K562 (cell line): ENCODE data around the gene ELOVL7. TPM values are rescaled to one million over a fixed set of nuclear protein-coding genes. Genes with fewer than 3 reads are reported as not detected.
A peak's percentile ranks its signal among the peaks of the same experiment; 100 is the strongest.

Source experiments
- CEBPB ChIP-seq: fragments of 450-650 bp; IDR thresholded peaks from 2 replicates; pipeline ENCODE4 v1.6.1; 2016; ENCODE audit warnings: missing genetic modification characterization, missing compliant biosample characterization
- CTCFL ChIP-seq: IDR thresholded peaks from 2 replicates; pipeline ENCODE4 v1.6.1; 2011; ENCODE audit warnings: borderline replicate concordance, low read depth, mild to moderate bottlenecking, moderate library complexity, low read length; ENCODE audit not compliant: insufficient read depth, poor library complexity, severe bottlenecking
- FOXJ3 ChIP-seq: sonication (generic); formaldehyde crosslinking; IDR thresholded peaks from 2 replicates; pipeline ENCODE4 v1.4.0; 2020; ENCODE audit warnings: mild to moderate bottlenecking, missing genetic modification reagents
- GABPA ChIP-seq: fragments of 200-800 bp; sonication (Bioruptor generic); conservative IDR thresholded peaks from 2 replicates; pipeline ENCODE4 v1.6.1; 2016; ENCODE audit warnings: low read depth, missing genetic modification characterization, missing compliant biosample characterization
- GATAD2A ChIP-seq: fragments of 450-650 bp; IDR thresholded peaks from 2 replicates; pipeline ENCODE4 v1.6.1; 2017
- LEF1 ChIP-seq: fragments of 450-650 bp; IDR thresholded peaks from 2 replicates; pipeline ENCODE4 v1.6.1; 2016; ENCODE audit warnings: mild to moderate bottlenecking
- MYNN ChIP-seq, 2 experiments: sonication (generic); formaldehyde crosslinking in 1 of 2; IDR thresholded peaks; 2 replicates each; pipeline versions ENCODE4 v1.5.0 to v1.6.1; 2016 to 2020; ENCODE audit warnings: antibody characterized with exemption in 1 of 2, missing genetic modification reagents in 1 of 2
- NFYB ChIP-seq: IDR thresholded peaks from 2 replicates; pipeline ENCODE4 v1.6.1; 2011; ENCODE audit warnings: mild to moderate bottlenecking, moderate library complexity; ENCODE audit not compliant: insufficient read length; ENCODE audit errors: extremely low read depth
- RBBP5 ChIP-seq: fragments of 200-600 bp; sonication (generic); IDR thresholded peaks from 2 replicates; pipeline ENCODE4 v1.6.1; 2012; ENCODE audit warnings: borderline replicate concordance, mild to moderate bottlenecking, low read length, control low read depth, inconsistent platforms; ENCODE audit not compliant: insufficient read depth, poor library complexity, severe bottlenecking
- RFX5 ChIP-seq: IDR thresholded peaks from 2 replicates; pipeline ENCODE4 v1.6.1; 2011; ENCODE audit warnings: low read depth, mild to moderate bottlenecking, improper control_type of control experiment, low read length
- RHOXF2B ChIP-seq: fragments of 250-450 bp; sonication (Bioruptor Pico); conservative IDR thresholded peaks from 2 replicates; pipeline ENCODE4 v1.5.1; 2021
- ZBTB34 ChIP-seq: fragments of 250-450 bp; sonication (Bioruptor Pico); IDR thresholded peaks from 2 replicates; pipeline ENCODE4 v1.8.0; 2021; ENCODE audit warnings: mild to moderate bottlenecking, moderate library complexity
- ZFP36 ChIP-seq: fragments of 150-350 bp; IDR thresholded peaks from 2 replicates; pipeline ENCODE4 v1.6.1; 2018; ENCODE audit warnings: low read length, low read depth; ENCODE audit not compliant: partially characterized antibody
- ZNF143 ChIP-seq: sonication (generic); formaldehyde crosslinking; IDR thresholded peaks from 2 replicates; pipeline ENCODE4 v1.9.0; 2022; ENCODE audit warnings: mild to moderate bottlenecking, missing genetic modification reagents
- ZNF444 ChIP-seq: fragments of 250-450 bp; sonication (Bioruptor Pico); IDR thresholded peaks from 2 replicates; pipeline ENCODE4 v1.4.0; 2020; ENCODE audit warnings: mild to moderate bottlenecking, moderate library complexity
- ZNF609 ChIP-seq: sonication (generic); formaldehyde crosslinking; IDR thresholded peaks from 2 replicates; pipeline ENCODE4 v1.8.1; 2023; ENCODE audit warnings: missing genetic modification reagents, mild to moderate bottlenecking, borderline replicate concordance
- polyA plus RNA-seq, 8 experiments: library from polyadenylated mRNA; depleted of rRNA in 4 of 8; stranded (reverse) in 5 of 8; unstranded in 3 of 8; fragments of >200 nt; fragmentation: Nextera tagmentation in 2 of 8; fragmentation: Illumina TruSeq in 1 of 8; extraction: Ambion mirVana in 2 of 8; extraction: Trizol in 1 of 8; gene quantifications; 2 replicates each; pipeline versions ENCODE4 v1.2.1 to v1.2.3, GENCODE V29; 2011 to 2014; ENCODE audit warnings: inconsistent platforms in 1 of 8, missing spikeins in 1 of 8
- total RNA-seq, 7 experiments: library from RNA; depleted of rRNA in 6 of 7; stranded (reverse); fragments of >200 nt in 6 of 7; fragmentation: Illumina TruSeq in 2 of 7; extraction: Trizol in 2 of 7; gene quantifications; 2 replicates each; pipeline versions ENCODE4 v1.2.1 to v1.2.3, GENCODE V29; 2011 to 2021; ENCODE audit warnings: low replicate concordance in 1 of 7
- TF ChIP-seq, protein P1 (sequence below): sonication (generic); formaldehyde crosslinking; IDR thresholded peaks from 2 replicates; pipeline ENCODE4 v1.8.0; 2022; ENCODE audit warnings: mild to moderate bottlenecking, low read depth, missing genetic modification reagents

ELOVL7 gene
- total and polyA plus RNA-seq, 9 of the 15 experiments (the other 6 are each of a cell fraction or from before 2014, with no cell fraction given), result 4.5 to 12.3 (median 6.9) TPM

- TF ChIP-seq ZBTB34 (CRISPR knock-in tag) (no peak), ZFP36 (no peak), NFYB (no peak), MYNN (IDR thresholded peaks at IDR 0.05) (no peak), MYNN (CRISPR knock-in tag; IDR thresholded peaks at IDR 0.05) (no peak), RBBP5 (peak; percentile 75), ZNF609 (no peak), FOXJ3 (no peak), ZNF143 (no peak), GABPA (tag) (no peak), LEF1 (no peak), CTCFL (peak; percentile 6), RHOXF2B (CRISPR knock-in tag) (no peak), ZNF444 (CRISPR knock-in tag) (no peak), RFX5 (no peak), GATAD2A (no peak), CEBPB (tag) (no peak)
- TF ChIP-seq, protein P1, sequence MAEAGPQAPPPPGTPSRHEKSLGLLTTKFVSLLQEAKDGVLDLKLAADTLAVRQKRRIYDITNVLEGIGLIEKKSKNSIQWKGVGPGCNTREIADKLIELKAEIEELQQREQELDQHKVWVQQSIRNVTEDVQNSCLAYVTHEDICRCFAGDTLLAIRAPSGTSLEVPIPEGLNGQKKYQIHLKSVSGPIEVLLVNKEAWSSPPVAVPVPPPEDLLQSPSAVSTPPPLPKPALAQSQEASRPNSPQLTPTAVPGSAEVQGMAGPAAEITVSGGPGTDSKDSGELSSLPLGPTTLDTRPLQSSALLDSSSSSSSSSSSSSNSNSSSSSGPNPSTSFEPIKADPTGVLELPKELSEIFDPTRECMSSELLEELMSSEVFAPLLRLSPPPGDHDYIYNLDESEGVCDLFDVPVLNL (CRISPR knock-in tag), result no peak
Measured at GRCh38 chr5:60843936-60844905, at the start of gene ELOVL7 (continued).
